Suprapubic skin (tissue), 4 donors: ENCODE results near the gene CFAP74. TPM values are rescaled to one million over a fixed set of nuclear protein-coding genes. Genes with fewer than 3 reads are reported as not detected.
"Not testable (repeated sequence)": the region's sequence is repeated elsewhere in the genome, so short reads cannot be mapped to it uniquely, and the experiment has no call there.

Experiments
- DNase-seq, 2 donors: peaks; one replicate each; pipeline ENCODE4 v3.0.0-alpha.2; 2019; ENCODE audit warnings: low spot score in 2 of 2
- H3K27ac ChIP-seq: fragments of 200-600 bp; sonication (generic); one replicate; pipeline ENCODE4 v1.5.1; 2019
- H3K27me3 ChIP-seq: fragments of 200-600 bp; sonication (generic); one replicate; pipeline ENCODE4 v1.5.1; 2019
- H3K36me3 ChIP-seq: fragments of 200-600 bp; sonication (generic); one replicate; pipeline ENCODE4 v1.5.1; 2019
- H3K4me1 ChIP-seq: fragments of 200-600 bp; sonication (generic); one replicate; pipeline ENCODE4 v1.5.1; 2019
- H3K4me3 ChIP-seq: fragments of 200-600 bp; sonication (generic); one replicate; pipeline ENCODE4 v1.5.1; 2019; ENCODE audit warnings: mild to moderate bottlenecking
- H3K9me3 ChIP-seq: fragments of 200-600 bp; sonication (generic); one replicate; pipeline ENCODE4 v1.5.1; 2019
- EP300 ChIP-seq: sonication (generic); formaldehyde crosslinking; IDR thresholded peaks from one replicate; pipeline ENCODE4 v1.6.1; 2017; ENCODE audit warnings: antibody characterized with exemption
- POLR2A ChIP-seq, 2 donors: fragments of 450-650 bp; IDR thresholded peaks; one replicate each; pipeline ENCODE4 v1.6.1; 2017; ENCODE audit warnings: antibody characterized with exemption in 2 of 2, mild to moderate bottlenecking in 2 of 2, moderate library complexity in 2 of 2
- POLR2AphosphoS5 ChIP-seq, 3 donors: sonication (generic); formaldehyde crosslinking; IDR thresholded peaks; one replicate each; pipeline ENCODE4 v1.6.1; 2017; ENCODE audit warnings: antibody characterized with exemption in 3 of 3
- WGBS: methylation state at CpG from one replicate; pipeline ENCODE4 v1.1.5; 2018; 5-methylcytosine and 5-hydroxymethylcytosine counted together
- total RNA-seq, 4 donors: library from RNA; depleted of rRNA; stranded (reverse); fragments of >200 nt; gene quantifications; one replicate each; pipeline ENCODE4 v1.1.0, GENCODE V29; 2016
- TF ChIP-seq, protein P1 (sequence below), 2 donors: fragments of 200-600 bp in 1 of 2; fragments of 450-650 bp in 1 of 2; sonication (generic) in 1 of 2; IDR thresholded peaks; one replicate each; pipeline ENCODE4 v1.5.1; 2016 to 2019; ENCODE audit warnings: antibody characterized with exemption in 2 of 2, mild to moderate bottlenecking in 1 of 2, moderate library complexity in 1 of 2

The CFAP74 gene
- total RNA-seq, 4 donors from 2014 or later, result not detected

DNA sequence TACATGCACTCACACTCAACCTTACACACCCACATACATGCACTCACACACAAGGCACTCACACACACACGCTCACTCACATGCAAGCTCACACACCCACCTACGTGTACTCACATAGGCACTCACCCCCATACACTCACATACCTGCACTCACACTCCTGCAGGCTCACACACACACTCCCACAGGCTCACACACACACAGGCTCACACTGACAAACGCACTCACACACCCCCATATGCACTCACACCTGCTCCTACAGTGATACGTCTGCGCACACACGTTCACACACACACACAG lies 65.4 kb downstream of the CFAP74 start:
- Histone ChIP-seq H3K27me3 (peaks cover 58% of the 10 kb centered on the region), H3K4me3 (no peak overlapping the region), H3K27ac (no peak overlapping the region), H3K36me3 (no peaks in the 10 kb centered on the region), H3K9me3 (no peaks in the 10 kb centered on the region), H3K4me1 (peaks cover 9% of the 10 kb centered on the region)
- DNase-seq, result no peak
- TF ChIP-seq POLR2A (IDR thresholded peaks at IDR 0.05), result no peak
- no peak for TF ChIP-seq EP300
- TF ChIP-seq POLR2AphosphoS5 (IDR thresholded peaks at IDR 0.05), result no peak
- TF ChIP-seq, protein P1, sequence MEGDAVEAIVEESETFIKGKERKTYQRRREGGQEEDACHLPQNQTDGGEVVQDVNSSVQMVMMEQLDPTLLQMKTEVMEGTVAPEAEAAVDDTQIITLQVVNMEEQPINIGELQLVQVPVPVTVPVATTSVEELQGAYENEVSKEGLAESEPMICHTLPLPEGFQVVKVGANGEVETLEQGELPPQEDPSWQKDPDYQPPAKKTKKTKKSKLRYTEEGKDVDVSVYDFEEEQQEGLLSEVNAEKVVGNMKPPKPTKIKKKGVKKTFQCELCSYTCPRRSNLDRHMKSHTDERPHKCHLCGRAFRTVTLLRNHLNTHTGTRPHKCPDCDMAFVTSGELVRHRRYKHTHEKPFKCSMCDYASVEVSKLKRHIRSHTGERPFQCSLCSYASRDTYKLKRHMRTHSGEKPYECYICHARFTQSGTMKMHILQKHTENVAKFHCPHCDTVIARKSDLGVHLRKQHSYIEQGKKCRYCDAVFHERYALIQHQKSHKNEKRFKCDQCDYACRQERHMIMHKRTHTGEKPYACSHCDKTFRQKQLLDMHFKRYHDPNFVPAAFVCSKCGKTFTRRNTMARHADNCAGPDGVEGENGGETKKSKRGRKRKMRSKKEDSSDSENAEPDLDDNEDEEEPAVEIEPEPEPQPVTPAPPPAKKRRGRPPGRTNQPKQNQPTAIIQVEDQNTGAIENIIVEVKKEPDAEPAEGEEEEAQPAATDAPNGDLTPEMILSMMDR (IDR thresholded peaks at IDR 0.05), result no peak
- WGBS, result 81% methylated on average over 6 of the region's 6 CpGs

DNA sequence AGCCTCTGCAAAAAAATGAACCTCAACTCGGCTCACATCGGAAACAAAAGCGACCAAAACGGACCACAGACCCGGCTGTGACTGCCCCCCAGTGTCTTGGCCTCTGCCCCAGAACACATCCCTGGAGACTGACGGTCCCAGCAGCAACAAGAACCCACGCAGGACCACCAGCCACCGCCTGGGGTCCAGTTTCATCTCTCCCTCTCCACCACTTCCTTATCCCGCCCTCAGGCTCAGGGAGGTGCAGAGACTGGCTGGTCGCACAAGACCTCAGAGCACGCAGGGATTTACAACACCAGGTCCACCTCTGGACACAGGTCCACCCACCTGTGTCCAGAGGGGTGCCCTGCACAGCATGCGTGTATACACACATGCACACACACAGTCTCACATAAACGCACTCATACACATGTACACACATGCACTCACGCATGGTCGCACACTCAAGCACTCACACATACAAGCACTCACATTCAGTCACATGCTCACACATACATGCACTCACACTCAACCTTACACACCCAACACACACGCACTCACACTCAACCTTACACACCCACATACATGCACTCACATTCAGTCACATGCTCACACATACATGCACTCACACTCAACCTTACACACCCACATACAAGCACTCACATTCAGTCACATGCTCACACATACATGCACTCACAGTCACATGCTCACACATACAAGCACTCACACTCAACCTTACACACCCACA lies 65.9 kb downstream of the CFAP74 start:
- 69% methylated on average over 16 of the region's 16 CpGs for WGBS

DNA sequence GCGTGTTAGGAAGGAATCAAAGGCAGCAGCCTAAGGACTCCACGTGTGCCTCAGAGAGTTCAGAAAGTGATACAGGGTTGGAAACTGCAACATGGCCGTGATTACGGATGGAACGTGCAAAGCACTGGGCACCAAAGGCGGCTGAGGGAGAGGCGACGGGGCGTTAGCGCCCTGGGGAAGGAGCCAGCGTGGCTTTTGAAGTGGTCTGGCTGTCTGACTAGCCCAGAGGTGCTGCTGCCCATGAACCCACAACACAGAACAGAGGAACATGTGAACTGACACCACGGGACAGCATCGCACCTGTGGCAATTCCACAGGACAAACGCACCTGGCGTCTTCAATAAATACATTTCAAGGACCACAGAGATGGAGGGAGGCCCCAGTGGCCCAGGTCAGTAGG lies 66.5 kb downstream of the CFAP74 start:
- H3K4me1 ChIP-seq, result no peaks in the 10 kb centered on the region
- H3K9me3 ChIP-seq, result no peaks in the 10 kb centered on the region
- H3K36me3 ChIP-seq, result no peaks in the 10 kb centered on the region
- 51% methylated on average over 13 of the region's 15 CpGs for WGBS
- peak in 1 of 2 donors; percentile 16 for DNase-seq
- no peak overlapping the region for H3K27ac ChIP-seq
- H3K27me3 ChIP-seq, result peaks cover 49% of the 10 kb centered on the region
- TF ChIP-seq, protein P1 (IDR thresholded peaks at IDR 0.05), result no peak
- TF ChIP-seq POLR2A (IDR thresholded peaks at IDR 0.05) (no peak), EP300 (no peak), POLR2AphosphoS5 (IDR thresholded peaks at IDR 0.05) (no peak)
- no peak overlapping the region for H3K4me3 ChIP-seq

More for the DNA sequence above, 65.9 kb downstream of the CFAP74 start:
- Histone ChIP-seq H3K4me1 (peaks cover 3% of the 10 kb centered on the region), H3K36me3 (no peaks in the 10 kb centered on the region), H3K9me3 (no peaks in the 10 kb centered on the region), H3K4me3 (no peak overlapping the region), H3K27me3 (peaks cover 56% of the 10 kb centered on the region), H3K27ac (no peak overlapping the region)
- DNase-seq, result no peak
- TF ChIP-seq, protein P1 (IDR thresholded peaks at IDR 0.05), result no peak
- TF ChIP-seq POLR2AphosphoS5 (IDR thresholded peaks at IDR 0.05) (no peak), POLR2A (IDR thresholded peaks at IDR 0.05) (no peak), EP300 (no peak)

- 79% methylated on average over 4 of the region's 21 CpGs for WGBS
- H3K27me3 ChIP-seq, result peaks cover 30% of the 10 kb centered on the region
- not testable (repeated sequence) for DNase-seq, H3K9me3 ChIP-seq, H3K27ac ChIP-seq, H3K36me3 ChIP-seq, H3K4me1 ChIP-seq, H3K4me3 ChIP-seq
Observed at GRCh38 chr1:1934848-1935247, 68.7 kb downstream of the CFAP74 start.

- Histone ChIP-seq H3K4me3 (no peak overlapping the region), H3K27me3 (no peaks in the 10 kb centered on the region), H3K4me1 (peaks cover 7% of the 10 kb centered on the region), H3K9me3 (no peaks in the 10 kb centered on the region), H3K27ac (no peak overlapping the region), H3K36me3 (no peaks in the 10 kb centered on the region)
- TF ChIP-seq POLR2A (IDR thresholded peaks at IDR 0.05) (no peak), POLR2AphosphoS5 (IDR thresholded peaks at IDR 0.05) (no peak), EP300 (no peak)
- TF ChIP-seq, protein P1 (IDR thresholded peaks at IDR 0.05), result no peak
- 89% methylated on average over 28 of the region's 38 CpGs for WGBS
- DNase-seq, result peak in 1 of 2 donors; percentile 49
Observed at GRCh38 chr1:1929639-1930545, 73.7 kb downstream of the CFAP74 start.
